Loucy (cell line): ENCODE data around the gene EEPD1.

Experiments
- H2AFZ ChIP-seq: fragments of 200-600 bp; sonication (generic); 2 replicates; pipeline ENCODE4 v1.6.0; 2016; ENCODE audit warnings: antibody characterized with exemption, mild to moderate bottlenecking, low read length, moderate library complexity
- H3F3A ChIP-seq: fragments of 200-600 bp; 2 replicates; pipeline ENCODE4 v1.6.0; 2016; ENCODE audit warnings: antibody characterized with exemption, low read depth, mild to moderate bottlenecking
- H3K27me3 ChIP-seq: fragments of 200-600 bp; sonication (generic); 2 replicates; pipeline ENCODE4 v1.6.1; 2014; ENCODE audit warnings: low read length, mild to moderate bottlenecking; ENCODE audit not compliant: insufficient read depth, poor library complexity, severe bottlenecking
- H3K36me3 ChIP-seq: fragments of 200-600 bp; sonication (generic); 2 replicates; pipeline ENCODE4 v1.6.1; 2016; ENCODE audit warnings: low read length; ENCODE audit not compliant: insufficient read depth
- H3K4me1 ChIP-seq: fragments of 200-600 bp; sonication (generic); 2 replicates; pipeline ENCODE4 v1.5.1; 2014; ENCODE audit warnings: low read length, mild to moderate bottlenecking; ENCODE audit not compliant: insufficient read depth, poor library complexity, severe bottlenecking
- H3K4me2 ChIP-seq: fragments of 200-600 bp; sonication (generic); 2 replicates; pipeline ENCODE4 v1.6.0; 2014; ENCODE audit warnings: antibody characterized with exemption, low read length, low read depth, mild to moderate bottlenecking; ENCODE audit not compliant: poor library complexity, severe bottlenecking
- H3K4me3 ChIP-seq: fragments of 200-600 bp; sonication (generic); 2 replicates; pipeline ENCODE4 v1.5.1; 2014; ENCODE audit warnings: low read length, mild to moderate bottlenecking, mixed read lengths; ENCODE audit not compliant: poor library complexity, severe bottlenecking
- H3K79me2 ChIP-seq: fragments of 200-600 bp; sonication (generic); 2 replicates; pipeline ENCODE4 v1.6.1; 2014; ENCODE audit warnings: low read length; ENCODE audit not compliant: insufficient read depth
- H3K9ac ChIP-seq: fragments of 200-600 bp; sonication (generic); 2 replicates; pipeline ENCODE4 v1.6.0; 2014; ENCODE audit warnings: mild to moderate bottlenecking, low read depth, low read length, moderate library complexity; ENCODE audit not compliant: poor library complexity, severe bottlenecking
- H3K9me2 ChIP-seq: fragments of 200-600 bp; sonication (generic); replicated peaks from 2 replicates; pipeline ENCODE4 v1.6.1; 2016; ENCODE audit warnings: low read depth, low read length, mixed read lengths
- H3K9me3 ChIP-seq: fragments of 200-600 bp; sonication (generic); 2 replicates; pipeline ENCODE4 v1.6.1; 2014; ENCODE audit warnings: mild to moderate bottlenecking, antibody characterized with exemption, low read length, low read depth; ENCODE audit not compliant: insufficient read depth
- H4K20me1 ChIP-seq: fragments of 200-600 bp; sonication (generic); 2 replicates; pipeline ENCODE4 v1.6.0; 2014; ENCODE audit warnings: antibody characterized with exemption, low read length, mild to moderate bottlenecking; ENCODE audit not compliant: insufficient read depth, poor library complexity, severe bottlenecking
- EZH2phosphoT487 ChIP-seq: fragments of 200-600 bp; IDR thresholded peaks from 2 replicates; pipeline ENCODE4 v1.6.1; 2018; ENCODE audit warnings: antibody characterized with exemption, mild to moderate bottlenecking, moderate library complexity, borderline replicate concordance
- TF ChIP-seq, protein P1 (sequence below): fragments of 200-600 bp; sonication (generic); conservative IDR thresholded peaks from 2 replicates; pipeline ENCODE4 v1.5.1; 2014; ENCODE audit warnings: mild to moderate bottlenecking, antibody characterized with exemption, low read length

The EEPD1 gene

DNA sequence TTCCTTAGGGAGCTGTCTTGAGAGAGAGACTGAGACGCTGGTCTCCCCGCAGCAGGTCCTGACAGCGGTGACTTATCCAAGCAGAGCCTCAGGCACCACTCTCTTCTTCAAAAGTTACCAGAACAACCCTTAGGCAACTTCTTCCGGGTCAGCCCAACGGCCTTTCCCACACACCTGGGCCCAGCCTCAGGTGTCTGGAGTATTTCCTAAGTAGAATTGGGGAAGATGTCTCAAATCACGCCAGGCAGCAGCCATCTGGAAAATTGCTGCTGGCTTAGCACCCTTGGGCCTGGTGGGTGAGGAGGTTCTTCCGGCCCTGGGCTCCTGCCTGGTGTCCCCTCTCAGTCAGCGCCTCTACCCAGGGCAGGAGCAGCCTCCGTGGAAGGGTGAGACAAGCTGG lies 156.2 kb downstream of the EEPD1 start:
- Histone ChIP-seq H3K9ac (no peak overlapping the region), H3K4me2 (no peak overlapping the region), H3F3A (no peaks in the 10 kb centered on the region), H3K4me3 (no peak overlapping the region), H2AFZ (no peak overlapping the region), H3K36me3 (no peaks in the 10 kb centered on the region), H3K9me3 (no peaks in the 10 kb centered on the region), H3K9me2 (no peaks in the 10 kb centered on the region), H3K4me1 (no peaks in the 10 kb centered on the region), H3K79me2 (no peaks in the 10 kb centered on the region), H3K27me3 (no peaks in the 10 kb centered on the region), H4K20me1 (no peaks in the 10 kb centered on the region)
- TF ChIP-seq, protein P1, sequence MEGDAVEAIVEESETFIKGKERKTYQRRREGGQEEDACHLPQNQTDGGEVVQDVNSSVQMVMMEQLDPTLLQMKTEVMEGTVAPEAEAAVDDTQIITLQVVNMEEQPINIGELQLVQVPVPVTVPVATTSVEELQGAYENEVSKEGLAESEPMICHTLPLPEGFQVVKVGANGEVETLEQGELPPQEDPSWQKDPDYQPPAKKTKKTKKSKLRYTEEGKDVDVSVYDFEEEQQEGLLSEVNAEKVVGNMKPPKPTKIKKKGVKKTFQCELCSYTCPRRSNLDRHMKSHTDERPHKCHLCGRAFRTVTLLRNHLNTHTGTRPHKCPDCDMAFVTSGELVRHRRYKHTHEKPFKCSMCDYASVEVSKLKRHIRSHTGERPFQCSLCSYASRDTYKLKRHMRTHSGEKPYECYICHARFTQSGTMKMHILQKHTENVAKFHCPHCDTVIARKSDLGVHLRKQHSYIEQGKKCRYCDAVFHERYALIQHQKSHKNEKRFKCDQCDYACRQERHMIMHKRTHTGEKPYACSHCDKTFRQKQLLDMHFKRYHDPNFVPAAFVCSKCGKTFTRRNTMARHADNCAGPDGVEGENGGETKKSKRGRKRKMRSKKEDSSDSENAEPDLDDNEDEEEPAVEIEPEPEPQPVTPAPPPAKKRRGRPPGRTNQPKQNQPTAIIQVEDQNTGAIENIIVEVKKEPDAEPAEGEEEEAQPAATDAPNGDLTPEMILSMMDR: no peak
- TF ChIP-seq EZH2phosphoT487: no peak

- Histone ChIP-seq H3K4me3 (no peak overlapping the region), H3K4me1 (no peaks in the 10 kb centered on the region), H3K27me3 (no peaks in the 10 kb centered on the region), H3K36me3 (no peaks in the 10 kb centered on the region), H3K79me2 (no peaks in the 10 kb centered on the region), H4K20me1 (no peaks in the 10 kb centered on the region), H3K9ac (no peak overlapping the region), H3K9me2 (no peaks in the 10 kb centered on the region), H3K9me3 (no peaks in the 10 kb centered on the region), H3F3A (no peaks in the 10 kb centered on the region), H2AFZ (no peak overlapping the region), H3K4me2 (no peak overlapping the region)
- no peak for TF ChIP-seq EZH2phosphoT487
- TF ChIP-seq, protein P1: no peak
Observed at GRCh38 chr7:36309716-36310115, 156.7 kb downstream of the EEPD1 start.

GRCh38 chr7:36310897-36311296 lies 157.8 kb downstream of the EEPD1 start:
- no peak overlapping the region for H3K9ac ChIP-seq
- H4K20me1 ChIP-seq: no peaks in the 10 kb centered on the region
- H3K27me3 ChIP-seq: no peaks in the 10 kb centered on the region
- no peak overlapping the region for H3K4me3 ChIP-seq
- H3K9me2 ChIP-seq: no peaks in the 10 kb centered on the region
- no peaks in the 10 kb centered on the region for H3F3A ChIP-seq
- H3K4me2 ChIP-seq: no peak overlapping the region
- TF ChIP-seq, protein P1: no peak
- TF ChIP-seq EZH2phosphoT487: no peak
- H3K9me3 ChIP-seq: no peaks in the 10 kb centered on the region
- no peaks in the 10 kb centered on the region for H3K4me1 ChIP-seq
- H2AFZ ChIP-seq: no peak overlapping the region
- H3K79me2 ChIP-seq: no peaks in the 10 kb centered on the region
- no peaks in the 10 kb centered on the region for H3K36me3 ChIP-seq
